Measurements from ENCODE around the gene ETS1.

The ETS1 gene

GRCh38 chr11:128501632-128502549 is 85.5 kb downstream of the ETS1 start:
- TF ChIP-seq, protein P1, sequence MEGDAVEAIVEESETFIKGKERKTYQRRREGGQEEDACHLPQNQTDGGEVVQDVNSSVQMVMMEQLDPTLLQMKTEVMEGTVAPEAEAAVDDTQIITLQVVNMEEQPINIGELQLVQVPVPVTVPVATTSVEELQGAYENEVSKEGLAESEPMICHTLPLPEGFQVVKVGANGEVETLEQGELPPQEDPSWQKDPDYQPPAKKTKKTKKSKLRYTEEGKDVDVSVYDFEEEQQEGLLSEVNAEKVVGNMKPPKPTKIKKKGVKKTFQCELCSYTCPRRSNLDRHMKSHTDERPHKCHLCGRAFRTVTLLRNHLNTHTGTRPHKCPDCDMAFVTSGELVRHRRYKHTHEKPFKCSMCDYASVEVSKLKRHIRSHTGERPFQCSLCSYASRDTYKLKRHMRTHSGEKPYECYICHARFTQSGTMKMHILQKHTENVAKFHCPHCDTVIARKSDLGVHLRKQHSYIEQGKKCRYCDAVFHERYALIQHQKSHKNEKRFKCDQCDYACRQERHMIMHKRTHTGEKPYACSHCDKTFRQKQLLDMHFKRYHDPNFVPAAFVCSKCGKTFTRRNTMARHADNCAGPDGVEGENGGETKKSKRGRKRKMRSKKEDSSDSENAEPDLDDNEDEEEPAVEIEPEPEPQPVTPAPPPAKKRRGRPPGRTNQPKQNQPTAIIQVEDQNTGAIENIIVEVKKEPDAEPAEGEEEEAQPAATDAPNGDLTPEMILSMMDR (IDR thresholded peaks at IDR 0.05; ENCODE audit: control insufficient read depth, insufficient read depth, low read depth, low read length, missing control alignments): no peak
- no peak for DNase-seq (ENCODE audit: low read depth)
- H3K4me3 ChIP-seq (ENCODE audit: control insufficient read depth, low read depth, low read length): no peak overlapping the region

GRCh38 chr11:128501008-128501407 is 86.3 kb downstream of the ETS1 start:
- TF ChIP-seq, protein P1 (IDR thresholded peaks at IDR 0.05; ENCODE audit: control insufficient read depth, insufficient read depth, low read depth, low read length, missing control alignments): no peak
- DNase-seq (ENCODE audit: low read depth): no peak
- no peak overlapping the region for H3K4me3 ChIP-seq (ENCODE audit: control insufficient read depth, low read depth, low read length)

DNA sequence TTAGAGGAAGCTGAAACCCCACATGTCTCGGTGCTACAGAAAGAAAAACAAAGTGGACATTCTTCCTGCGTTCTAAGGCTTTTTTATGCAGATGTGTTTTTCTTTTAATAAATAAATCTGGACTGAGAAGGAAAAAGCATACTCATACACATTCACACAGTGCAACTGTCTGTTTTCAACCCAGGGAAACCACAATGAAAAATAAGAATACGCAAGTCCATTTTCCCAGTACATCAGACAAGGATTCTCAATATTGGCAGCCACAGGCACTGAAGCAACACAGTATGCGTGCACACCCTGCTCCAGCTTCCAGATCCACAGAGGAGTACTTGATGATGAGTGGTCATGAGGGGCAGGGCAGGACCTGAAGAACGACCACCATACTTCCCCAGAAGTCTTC is 86.9 kb downstream of the ETS1 start:
- DNase-seq (ENCODE audit: low read depth): no peak
- no peak overlapping the region for H3K4me3 ChIP-seq (ENCODE audit: control insufficient read depth, low read depth, low read length)
- TF ChIP-seq, protein P1 (IDR thresholded peaks at IDR 0.05; ENCODE audit: control insufficient read depth, insufficient read depth, low read depth, low read length, missing control alignments): no peak

- no peak for DNase-seq (ENCODE audit: low read depth)
- TF ChIP-seq, protein P1 (IDR thresholded peaks at IDR 0.05; ENCODE audit: control insufficient read depth, insufficient read depth, low read depth, low read length, missing control alignments): no peak
- H3K4me3 ChIP-seq (ENCODE audit: control insufficient read depth, low read depth, low read length): no peak overlapping the region
Measured at GRCh38 chr11:128499613-128500253, 87.6 kb downstream of the ETS1 start.

DNA sequence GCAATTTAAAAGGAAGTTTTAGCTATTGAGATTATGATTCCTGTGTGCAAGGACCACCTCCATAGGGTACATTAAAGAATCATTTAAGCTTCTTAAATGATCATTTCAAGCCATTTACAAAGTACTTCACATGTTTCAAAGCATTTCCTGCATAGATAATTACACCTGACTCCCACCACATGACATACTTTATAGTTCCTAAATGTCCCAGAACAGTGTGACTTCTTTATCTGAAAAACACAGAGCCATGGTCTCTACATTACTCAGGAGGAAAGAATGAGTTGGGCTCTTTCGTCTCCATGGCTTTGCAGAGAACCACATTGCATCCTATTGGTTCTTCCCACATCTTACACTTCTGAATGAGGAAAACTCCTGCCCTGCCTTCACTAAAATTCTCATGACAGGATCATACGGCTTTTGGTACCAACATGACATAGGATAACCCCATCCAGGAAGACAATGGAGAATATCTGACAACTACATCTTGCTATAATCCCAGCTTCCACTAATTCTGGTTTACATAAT is 88.6 kb downstream of the ETS1 start:
- no peak overlapping the region for H3K4me3 ChIP-seq (ENCODE audit: control insufficient read depth, low read depth, low read length)
- TF ChIP-seq, protein P1 (IDR thresholded peaks at IDR 0.05; ENCODE audit: control insufficient read depth, insufficient read depth, low read depth, low read length, missing control alignments): no peak
- DNase-seq (ENCODE audit: low read depth): no peak

DNA sequence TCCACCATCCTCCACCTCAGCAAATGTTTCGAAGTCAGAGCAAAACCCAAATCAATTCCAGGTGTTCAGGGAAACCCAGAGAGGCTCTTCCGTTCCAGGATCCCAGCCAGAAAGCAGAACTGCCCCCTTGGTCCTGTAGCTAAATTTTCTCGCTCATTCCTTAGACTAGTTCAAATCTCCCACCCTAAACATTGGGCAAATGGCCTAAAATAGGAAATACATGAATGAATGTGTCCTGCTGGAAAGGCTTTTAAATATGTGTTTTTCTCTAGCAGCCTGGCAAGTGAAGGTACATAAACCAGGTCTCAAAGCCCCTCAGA is 89.6 kb downstream of the ETS1 start:
- peak overlapping the region; percentile 24 for H3K4me3 ChIP-seq (ENCODE audit: control insufficient read depth, low read depth, low read length)
- TF ChIP-seq, protein P1 (IDR thresholded peaks at IDR 0.05; ENCODE audit: control insufficient read depth, insufficient read depth, low read depth, low read length, missing control alignments): no peak
- no peak for DNase-seq (ENCODE audit: low read depth)
